Measurements from ENCODE around the gene CIRBP. TPM values are rescaled to one million over a fixed set of nuclear protein-coding genes. Genes with fewer than 3 reads are reported as not detected.

Gene CIRBP
- total RNA-seq, 2 experiments from 2014 or later: 278 to 309 TPM

DNA sequence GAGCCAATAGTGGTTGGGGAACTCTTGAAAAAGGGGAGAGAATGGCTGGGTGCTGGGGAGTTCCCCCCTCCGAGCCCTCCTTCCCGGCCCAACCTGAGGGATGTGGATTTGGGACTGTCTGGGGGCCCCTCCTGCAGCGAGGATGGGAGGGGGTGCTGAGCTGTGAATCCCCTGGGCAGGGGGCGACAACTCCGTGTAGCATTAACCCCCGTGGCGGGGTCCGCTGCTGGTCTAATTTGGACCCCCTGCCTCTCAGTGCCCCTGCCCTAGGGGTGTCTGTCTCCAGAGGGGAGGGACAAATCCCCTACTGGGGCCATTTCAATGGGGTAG is 11.0 kb upstream of the CIRBP start:
- H3K4me2 ChIP-seq (ENCODE audit: low read length): peak overlapping the region; percentile 90
- peak overlapping the region; percentile 87 for H3K27ac ChIP-seq (ENCODE audit: low read depth, low read length, poor library complexity, severe bottlenecking)
- peaks cover 51% of the 10 kb centered on the region for H3K36me3 ChIP-seq (ENCODE audit: insufficient read depth, low read length)
- H3K79me2 ChIP-seq (ENCODE audit: insufficient read depth, low read depth, low read length): peaks cover 35% of the 10 kb centered on the region; the same call in 1 of the 2 replicates
- H3K9me3 ChIP-seq (ENCODE audit: low read length): no peaks in the 10 kb centered on the region
- no peak overlapping the region for H2AFZ ChIP-seq (ENCODE audit: low read length)
- no peaks in the 10 kb centered on the region for H3K9me2 ChIP-seq (ENCODE audit: insufficient read depth, low read length)
- 0 out of 2 replicates have a peak, but pooled peaks cover 7% of the 10 kb centered on the region for H4K20me1 ChIP-seq (ENCODE audit: insufficient read depth, low read length)
- intact Hi-C loops (cut with micrococcal nuclease; ENCODE audit: unreplicated experiment): no loop called here
- BruUV-seq (replicated peaks): TSS peak; percentile 77
- DNase-seq (ENCODE audit: low spot score): no peak
- H3K4me3 ChIP-seq (ENCODE audit: low read depth, low read length, poor library complexity, severe bottlenecking): peak overlapping the region; percentile 78
- CTCF ChIA-PET (ENCODE audit: unreplicated experiment): no interaction called here
- TF ChIP-seq, protein P1, sequence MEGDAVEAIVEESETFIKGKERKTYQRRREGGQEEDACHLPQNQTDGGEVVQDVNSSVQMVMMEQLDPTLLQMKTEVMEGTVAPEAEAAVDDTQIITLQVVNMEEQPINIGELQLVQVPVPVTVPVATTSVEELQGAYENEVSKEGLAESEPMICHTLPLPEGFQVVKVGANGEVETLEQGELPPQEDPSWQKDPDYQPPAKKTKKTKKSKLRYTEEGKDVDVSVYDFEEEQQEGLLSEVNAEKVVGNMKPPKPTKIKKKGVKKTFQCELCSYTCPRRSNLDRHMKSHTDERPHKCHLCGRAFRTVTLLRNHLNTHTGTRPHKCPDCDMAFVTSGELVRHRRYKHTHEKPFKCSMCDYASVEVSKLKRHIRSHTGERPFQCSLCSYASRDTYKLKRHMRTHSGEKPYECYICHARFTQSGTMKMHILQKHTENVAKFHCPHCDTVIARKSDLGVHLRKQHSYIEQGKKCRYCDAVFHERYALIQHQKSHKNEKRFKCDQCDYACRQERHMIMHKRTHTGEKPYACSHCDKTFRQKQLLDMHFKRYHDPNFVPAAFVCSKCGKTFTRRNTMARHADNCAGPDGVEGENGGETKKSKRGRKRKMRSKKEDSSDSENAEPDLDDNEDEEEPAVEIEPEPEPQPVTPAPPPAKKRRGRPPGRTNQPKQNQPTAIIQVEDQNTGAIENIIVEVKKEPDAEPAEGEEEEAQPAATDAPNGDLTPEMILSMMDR (conservative IDR thresholded peaks at IDR 0.05; ENCODE audit: low read length): 0 out of 2 replicates have a peak, but pooled peaks have one; percentile 1
- TF ChIP-seq EZH2phosphoT487 (IDR thresholded peaks at IDR 0.05; ENCODE audit: borderline replicate concordance, low read depth, low read length): no peak
- H3K4me1 ChIP-seq (ENCODE audit: insufficient read depth, low read length, poor library complexity, severe bottlenecking): peaks cover 54% of the 10 kb centered on the region
- POLR2A ChIA-PET: no interaction called here

DNA sequence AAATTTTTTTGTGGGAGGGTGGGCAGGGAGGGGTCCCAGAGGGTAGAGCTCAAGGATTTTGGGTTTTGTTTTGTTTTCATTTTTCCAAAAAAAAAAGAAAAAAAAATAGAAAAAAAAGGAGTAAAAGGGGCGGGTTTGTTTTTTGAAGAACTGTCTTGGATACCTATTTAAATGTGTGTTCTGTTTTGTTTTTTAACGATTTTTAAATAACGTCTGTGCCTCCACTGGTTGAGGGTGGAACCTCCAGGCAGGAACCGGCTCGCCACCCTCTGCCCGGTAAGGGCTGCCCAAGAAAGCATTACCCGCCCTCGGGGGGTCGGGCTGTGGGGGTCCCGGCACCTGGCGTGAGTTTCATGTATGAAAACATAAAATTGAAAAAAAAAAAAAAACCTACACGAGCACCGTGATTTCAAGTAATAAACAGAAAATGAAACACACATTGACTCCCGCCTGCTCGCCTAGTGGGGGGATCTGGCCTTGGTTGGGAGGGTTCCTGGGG is 10.4 kb upstream of the CIRBP start:
- no peak overlapping the region for H2AFZ ChIP-seq (ENCODE audit: low read length)
- peak; percentile 46 for DNase-seq (ENCODE audit: low spot score)
- TF ChIP-seq, protein P1 (conservative IDR thresholded peaks at IDR 0.05; ENCODE audit: low read length): 0 out of 2 replicates have a peak, but pooled peaks have one; percentile 13
- TF ChIP-seq EZH2phosphoT487 (IDR thresholded peaks at IDR 0.05; ENCODE audit: borderline replicate concordance, low read depth, low read length): no peak
- no peaks in the 10 kb centered on the region for H3K9me3 ChIP-seq (ENCODE audit: low read length)
- H3K4me3 ChIP-seq (ENCODE audit: low read depth, low read length, poor library complexity, severe bottlenecking): peak overlapping the region; percentile 78
- H4K20me1 ChIP-seq (ENCODE audit: insufficient read depth, low read length): 0 out of 2 replicates have a peak, but pooled peaks cover 1% of the 10 kb centered on the region
- peaks cover 54% of the 10 kb centered on the region for H3K4me1 ChIP-seq (ENCODE audit: insufficient read depth, low read length, poor library complexity, severe bottlenecking)
- POLR2A ChIA-PET: interaction anchor here (1.0 kb wide), 1 partner anchor 10 kb away, joined by 4 read pairs; no protein-coding TSS in a partner anchor
- CTCF ChIA-PET (ENCODE audit: unreplicated experiment): no interaction called here
- peak overlapping the region; percentile 90 for H3K4me2 ChIP-seq (ENCODE audit: low read length)
- H3K9me2 ChIP-seq (ENCODE audit: insufficient read depth, low read length): no peaks in the 10 kb centered on the region
- BruUV-seq (replicated peaks): no TSS peak
- peaks cover 45% of the 10 kb centered on the region for H3K36me3 ChIP-seq (ENCODE audit: insufficient read depth, low read length)
- H3K27ac ChIP-seq (ENCODE audit: low read depth, low read length, poor library complexity, severe bottlenecking): peak overlapping the region; percentile 87
- intact Hi-C loops (cut with micrococcal nuclease; ENCODE audit: unreplicated experiment): no loop called here
- peaks cover 33% of the 10 kb centered on the region; the same call in 1 of the 2 replicates for H3K79me2 ChIP-seq (ENCODE audit: insufficient read depth, low read depth, low read length)

DNA sequence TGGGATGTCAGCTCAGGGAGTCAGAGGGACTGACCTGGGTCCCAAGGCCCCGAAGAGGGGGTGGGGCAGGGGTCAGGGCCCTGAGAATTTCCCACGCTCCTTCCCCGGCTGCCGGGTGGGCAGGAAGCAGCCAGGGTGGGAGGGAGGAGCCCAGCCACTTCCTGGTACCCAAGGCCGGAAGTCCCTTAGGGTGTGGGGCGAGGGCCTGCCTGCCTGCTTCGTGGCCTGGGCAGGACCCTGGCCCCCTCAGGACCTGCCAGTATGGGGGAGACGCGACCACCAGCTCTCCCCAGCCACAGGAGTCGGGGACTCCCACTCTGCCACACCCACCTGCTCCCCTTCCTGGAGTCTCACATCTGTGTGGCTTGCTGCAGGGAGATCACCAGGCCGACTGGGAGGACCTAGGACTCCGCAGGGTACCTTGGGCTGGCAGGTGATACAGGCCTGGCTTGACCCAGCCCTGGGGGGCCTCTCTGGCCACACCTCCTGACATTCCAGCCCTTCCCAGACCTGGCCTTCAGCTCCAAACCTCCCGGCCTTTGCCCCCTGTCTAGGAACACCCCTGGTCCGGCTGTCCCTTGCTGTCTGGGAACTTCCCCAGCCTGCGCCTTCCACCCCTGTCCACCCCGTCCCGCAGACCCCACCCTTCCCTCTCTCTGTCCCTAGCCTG is 9.8 kb upstream of the CIRBP start:
- CTCF ChIA-PET (ENCODE audit: unreplicated experiment): no interaction called here
- H3K4me1 ChIP-seq (ENCODE audit: insufficient read depth, low read length, poor library complexity, severe bottlenecking): peaks cover 59% of the 10 kb centered on the region
- no peaks in the 10 kb centered on the region for H3K9me3 ChIP-seq (ENCODE audit: low read length)
- peak; percentile 79 for DNase-seq (ENCODE audit: low spot score)
- BruUV-seq (replicated peaks): no TSS peak
- peaks cover 32% of the 10 kb centered on the region; the same call in 1 of the 2 replicates for H3K79me2 ChIP-seq (ENCODE audit: insufficient read depth, low read depth, low read length)
- H3K4me3 ChIP-seq (ENCODE audit: low read depth, low read length, poor library complexity, severe bottlenecking): peak overlapping the region; percentile 78
- peak overlapping the region; percentile 90 for H3K4me2 ChIP-seq (ENCODE audit: low read length)
- peaks cover 45% of the 10 kb centered on the region for H3K36me3 ChIP-seq (ENCODE audit: insufficient read depth, low read length)
- intact Hi-C loops (cut with micrococcal nuclease; ENCODE audit: unreplicated experiment): no loop called here
- no peaks in the 10 kb centered on the region for H3K9me2 ChIP-seq (ENCODE audit: insufficient read depth, low read length)
- POLR2A ChIA-PET: interaction anchor here (1.0 kb wide), 1 partner anchor 9 kb away, joined by 4 read pairs; no protein-coding TSS in a partner anchor
- H2AFZ ChIP-seq (ENCODE audit: low read length): no peak overlapping the region
- no peak for TF ChIP-seq EZH2phosphoT487 (IDR thresholded peaks at IDR 0.05; ENCODE audit: borderline replicate concordance, low read depth, low read length)
- TF ChIP-seq, protein P1 (conservative IDR thresholded peaks at IDR 0.05; ENCODE audit: low read length): no peak
- H4K20me1 ChIP-seq (ENCODE audit: insufficient read depth, low read length): no peaks in the 10 kb centered on the region
- H3K27ac ChIP-seq (ENCODE audit: low read depth, low read length, poor library complexity, severe bottlenecking): peak overlapping the region; percentile 87

All from OCI-LY7 (cell line).